Epithelial cell of proximal tubule (primary cell): ENCODE measurements around the gene MYB. TPM values are rescaled to one million over a fixed set of nuclear protein-coding genes. Genes with fewer than 3 reads are reported as not detected.

ENCODE experiments used
- DNase-seq: peaks from one replicate; pipeline ENCODE4 v3.0.0-alpha.2; 2011; ENCODE audit warnings: low read depth
- H3K4me3 ChIP-seq: 2 replicates; pipeline ENCODE4 v1.5.1; 2011; ENCODE audit warnings: low read depth, mild to moderate bottlenecking, low read length
- CTCF ChIP-seq: conservative IDR thresholded peaks from 2 replicates; pipeline ENCODE4 v1.5.1; 2012; ENCODE audit warnings: low read depth, mild to moderate bottlenecking, low read length
- total RNA-seq: library from RNA; depleted of rRNA; stranded (reverse); fragments of >200 nt; gene quantifications from 2 replicates; pipeline ENCODE4 v1.2.3, GENCODE V29; 2015

Gene MYB
- total RNA-seq, 1 donor from 2014 or later: 1.4 TPM

GRCh38 chr6:135212020-135212806, 31.1 kb downstream of the MYB start:
- H3K4me3 ChIP-seq: no peak overlapping the region
- DNase-seq: no peak
- TF ChIP-seq CTCF: no peak

- no peak for TF ChIP-seq CTCF
- no peak overlapping the region for H3K4me3 ChIP-seq
- DNase-seq: no peak
Observed at GRCh38 chr6:135212935-135213334, 31.8 kb downstream of the MYB start.

GRCh38 chr6:135213616-135214015, 32.5 kb downstream of the MYB start:
- no peak for TF ChIP-seq CTCF

GRCh38 chr6:135215160-135215559, 34.1 kb downstream of the MYB start:
- no peak for DNase-seq
- H3K4me3 ChIP-seq: no peak overlapping the region
- no peak for TF ChIP-seq CTCF

More at GRCh38 chr6:135213616-135214015, 32.5 kb downstream of the MYB start:
- no peak for DNase-seq
- H3K4me3 ChIP-seq: no peak overlapping the region

GRCh38 chr6:135215563-135215962, 34.5 kb downstream of the MYB start:
- no peak overlapping the region for H3K4me3 ChIP-seq
- no peak for TF ChIP-seq CTCF
- DNase-seq: no peak

- no peak for TF ChIP-seq CTCF
- H3K4me3 ChIP-seq: no peak overlapping the region
- DNase-seq: no peak
Observed at GRCh38 chr6:135217663-135218062, 36.6 kb downstream of the MYB start.

- no peak for TF ChIP-seq CTCF
- no peak for DNase-seq
- no peak overlapping the region for H3K4me3 ChIP-seq
Observed at GRCh38 chr6:135219346-135219745, 38.2 kb downstream of the MYB start.
